Upper lobe of left lung (tissue), 6 donors: ENCODE results near the gene GSAP. TPM values are rescaled to one million over a fixed set of nuclear protein-coding genes. Genes with fewer than 3 reads are reported as not detected.

Experiments
- ATAC-seq, 2 donors: fragments of 200-7000 bp; cut with Tn5 transposase; one replicate each; pipeline ENCODE4 v1.9.1; 2022; ENCODE audit warnings: mild to moderate bottlenecking in 2 of 2, moderate library complexity in 2 of 2; ENCODE audit not compliant: low FRiP score in 2 of 2
- DNase-seq, 2 donors: peaks; one replicate each; pipeline ENCODE4 v3.0.0-alpha.2; 2019 to 2020
- H3K27ac ChIP-seq, 4 donors: fragments of 200-600 bp; sonication (generic); one replicate each; pipeline ENCODE4 v1.5.1; 2016 to 2019
- H3K27me3 ChIP-seq, 4 donors: fragments of 200-600 bp; sonication (generic); one replicate each; pipeline ENCODE4 v1.5.1; 2017 to 2019
- H3K36me3 ChIP-seq, 4 donors: fragments of 200-600 bp; sonication (generic); one replicate each; pipeline ENCODE4 v1.5.1; 2016 to 2019
- H3K4me1 ChIP-seq, 4 donors: fragments of 200-600 bp; sonication (generic); one replicate each; pipeline ENCODE4 v1.5.1; 2018 to 2019
- H3K4me3 ChIP-seq, 4 donors: fragments of 200-600 bp; sonication (generic); one replicate each; pipeline ENCODE4 v1.5.1; 2017 to 2019; ENCODE audit warnings: mild to moderate bottlenecking in 2 of 4, moderate library complexity in 1 of 4
- H3K9me3 ChIP-seq, 4 donors: fragments of 200-600 bp; sonication (generic); one replicate each; pipeline ENCODE4 v1.5.1; 2018 to 2019
- CTCF ChIP-seq, 6 experiments: fragments of 450-650 bp in 4 of 6; fragments of 200-600 bp in 2 of 6; sonication (generic) in 2 of 6; IDR thresholded peaks; one replicate each; pipeline ENCODE4 v1.5.1; 2016 to 2019; ENCODE audit warnings: antibody characterized with exemption in 6 of 6
- EP300 ChIP-seq, 4 donors: sonication (generic); formaldehyde crosslinking; IDR thresholded peaks; one replicate each; pipeline ENCODE4 v1.5.1; 2017; ENCODE audit warnings: antibody characterized with exemption in 4 of 4, control low read depth in 2 of 4
- POLR2A ChIP-seq, 4 donors: fragments of 450-650 bp; IDR thresholded peaks; one replicate each; pipeline ENCODE4 v1.5.1; 2016 to 2017; ENCODE audit warnings: antibody characterized with exemption in 4 of 4, mild to moderate bottlenecking in 2 of 4
- POLR2AphosphoS5 ChIP-seq, 2 donors: sonication (generic); formaldehyde crosslinking; IDR thresholded peaks; one replicate each; pipeline ENCODE4 v1.5.1; 2017; ENCODE audit warnings: antibody characterized with exemption in 2 of 2
- WGBS, 2 donors: methylation state at CpG; one replicate each; pipeline ENCODE4 v1.1.5; 2017 to 2018; 5-methylcytosine and 5-hydroxymethylcytosine counted together
- total RNA-seq, 6 donors: library from RNA; depleted of rRNA in 4 of 6; stranded (reverse); fragments of >200 nt in 4 of 6; gene quantifications; one replicate each; pipeline versions ENCODE4 v1.1.0 to v1.2.1, GENCODE V29; 2016 to 2021
- donor health status: DM: no; HTN: no; CAD: no; lungs with moderate emphysema.
- donor health status: DM: no; HTN: yes; CAD: no; lungs with severe emphysema.

The GSAP gene
- total RNA-seq, 6 donors from 2014 or later, result 44.0 to 160 (median 73.8) TPM

GRCh38 chr7:77415476-77415822, 700 bp downstream of the GSAP start:
- peak; percentile 36 to 88 for DNase-seq
- peak overlapping the region; percentile 87 to 98 (median 94) for H3K27ac ChIP-seq
- 0 to 3% methylated on average over 5 to 23 of the region's 25 CpGs for WGBS, 2 donors
- peak; percentile 45 to 68 for ATAC-seq
- peaks cover 14 to 28% (median 22%) of the 10 kb centered on the region in 4 donors for H3K4me1 ChIP-seq
- TF ChIP-seq EP300 (IDR thresholded peaks at IDR 0.05), result no peak
- no peak for TF ChIP-seq CTCF (IDR thresholded peaks at IDR 0.05)
- peak in 1 of 2 donors; percentile 22 for TF ChIP-seq POLR2AphosphoS5 (IDR thresholded peaks at IDR 0.05)
- TF ChIP-seq POLR2A (IDR thresholded peaks at IDR 0.05), result no peak
- H3K36me3 ChIP-seq, result no peaks in the 10 kb centered on the region
- H3K4me3 ChIP-seq, result peak overlapping the region; percentile 50 to 85 (median 71)
- H3K27me3 ChIP-seq, result no peaks in the 10 kb centered on the region
- H3K9me3 ChIP-seq, result no peaks in the 10 kb centered on the region

- no peaks in the 10 kb centered on the region for H3K9me3 ChIP-seq
- peak overlapping the region in 1 of 4 donors; percentile 85 for H3K4me3 ChIP-seq
- no peaks in the 10 kb centered on the region for H3K27me3 ChIP-seq
- peaks cover 14 to 37% (median 25%) of the 10 kb centered on the region in 4 donors for H3K4me1 ChIP-seq
- H3K27ac ChIP-seq, result peak overlapping the region; percentile 87 to 98 (median 94)
- DNase-seq (no peak), ATAC-seq (no peak)
- TF ChIP-seq POLR2AphosphoS5 (IDR thresholded peaks at IDR 0.05), result no peak
- H3K36me3 ChIP-seq, result no peaks in the 10 kb centered on the region
Measured at GRCh38 chr7:77413861-77414424, 2.2 kb downstream of the GSAP start.

- Histone ChIP-seq H3K27me3 (no peaks in the 10 kb centered on the region), H3K4me1 (peaks cover 17 to 41% (median 29%) of the 10 kb centered on the region in 4 donors), H3K36me3 (no peaks in the 10 kb centered on the region), H3K4me3 (no peak overlapping the region), H3K9me3 (no peaks in the 10 kb centered on the region), H3K27ac (peak overlapping the region; percentile 59 to 98 (median 94))
- no peak for TF ChIP-seq CTCF (IDR thresholded peaks at IDR 0.05)
- TF ChIP-seq POLR2A (IDR thresholded peaks at IDR 0.05), result peak in 1 of 4 donors; percentile 35
- ATAC-seq (no peak), DNase-seq (peak in 1 of 2 donors; percentile 45)
- 40 to 50% methylated on average over 3 to 4 of the region's 4 CpGs for WGBS, 2 donors
Measured at GRCh38 chr7:77413128-77413527, 3.0 kb downstream of the GSAP start.

DNA sequence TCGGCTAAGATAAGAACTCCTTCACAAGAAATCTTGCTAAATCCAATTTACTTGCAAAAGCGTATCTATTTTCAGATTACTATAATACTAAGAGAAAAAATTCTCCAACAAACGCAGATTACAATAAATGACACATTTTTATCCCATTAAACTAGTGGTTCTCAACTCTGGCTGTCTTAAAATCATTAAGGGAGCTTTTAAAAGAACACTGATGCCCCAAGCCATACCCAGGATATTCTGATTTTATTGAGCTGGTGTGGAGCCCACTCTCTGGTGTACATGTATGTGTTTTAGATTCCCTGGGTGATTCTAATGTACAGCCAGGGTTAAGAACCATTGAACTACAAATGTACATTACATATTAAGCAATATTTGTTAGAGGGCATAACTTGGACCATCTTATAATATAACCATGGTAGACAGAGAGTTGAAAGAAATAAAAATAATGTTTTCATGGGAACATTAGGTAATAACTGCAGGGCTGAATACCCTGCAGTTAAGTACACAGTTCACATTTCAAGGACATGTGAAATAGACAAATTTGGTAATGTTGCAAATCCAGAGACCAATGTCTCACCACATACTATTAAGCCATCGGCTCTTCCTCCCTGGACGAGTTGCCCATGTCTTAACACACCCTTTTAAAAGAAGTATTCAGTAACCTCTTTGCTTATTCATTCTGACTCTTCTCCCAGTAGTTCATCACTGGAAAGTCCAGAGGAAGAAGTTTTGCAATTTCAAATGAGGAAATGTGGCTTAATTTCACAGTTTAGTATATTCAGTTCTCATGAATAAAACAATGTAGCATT, 6.2 kb downstream of the GSAP start:
- Histone ChIP-seq H3K4me3 (no peak overlapping the region), H3K4me1 (peaks cover 5 to 39% (median 22%) of the 10 kb centered on the region in 4 donors), H3K27ac (peak overlapping the region; percentile 54 to 82 (median 78)), H3K27me3 (no peaks in the 10 kb centered on the region), H3K9me3 (no peaks in the 10 kb centered on the region), H3K36me3 (no peaks in the 10 kb centered on the region)
- ATAC-seq (peak; percentile 61 to 82), DNase-seq (peak in 1 of 2 donors; percentile 53)
- TF ChIP-seq EP300 (IDR thresholded peaks at IDR 0.05), result peak in 1 of 4 donors; percentile 72
- peak in 1 of 4 donors; percentile 34 for TF ChIP-seq POLR2A (IDR thresholded peaks at IDR 0.05)
- TF ChIP-seq POLR2AphosphoS5 (IDR thresholded peaks at IDR 0.05), result peak in 1 of 2 donors; percentile 63
- no peak for TF ChIP-seq CTCF (IDR thresholded peaks at IDR 0.05)
- 39 to 61% methylated on average over 5 of the region's 5 CpGs for WGBS, 2 donors

- peak in 1 of 4 donors; percentile 33 for TF ChIP-seq EP300 (IDR thresholded peaks at IDR 0.05)
- TF ChIP-seq CTCF (IDR thresholded peaks at IDR 0.05), result no peak
- no peak for TF ChIP-seq POLR2A (IDR thresholded peaks at IDR 0.05)
- TF ChIP-seq POLR2AphosphoS5 (IDR thresholded peaks at IDR 0.05), result no peak
- H3K27ac ChIP-seq, result peak overlapping the region; percentile 54 to 82 (median 78)
- H3K9me3 ChIP-seq, result no peaks in the 10 kb centered on the region
- no peak overlapping the region for H3K4me3 ChIP-seq
- peaks cover 2 to 44% (median 23%) of the 10 kb centered on the region in 4 donors for H3K4me1 ChIP-seq
- H3K27me3 ChIP-seq, result no peaks in the 10 kb centered on the region
- ATAC-seq, result peak; percentile 43 to 70
- DNase-seq, result no peak
- WGBS, 2 donors, result 56 to 70% methylated on average over 7 of the region's 7 CpGs
- H3K36me3 ChIP-seq, result no peaks in the 10 kb centered on the region
Measured at GRCh38 chr7:77409005-77409738, 7.0 kb downstream of the GSAP start.
